ENCODE results near the gene BCAS1. TPM values are rescaled to one million over a fixed set of nuclear protein-coding genes. Genes with fewer than 3 reads are reported as not detected.

BCAS1 gene
- polyA plus RNA-seq, 1 of the 3 experiments (the other 2 are of a cell fraction): not detected

GRCh38 chr20:53950031-53950430 is 120.4 kb downstream of the BCAS1 start (continued):
- TF ChIP-seq YY1 (IDR thresholded peaks at IDR 0.05; ENCODE audit: low read depth) (no peak), GATA2 (CRISPR knock-in tag; IDR thresholded peaks at IDR 0.05) (no peak), RXRA (IDR thresholded peaks at IDR 0.05; ENCODE audit: borderline replicate concordance, low read depth) (no peak), TEAD4 (IDR thresholded peaks at IDR 0.05; ENCODE audit: borderline replicate concordance, insufficient read depth) (no peak), MEF2A (IDR thresholded peaks at IDR 0.05; ENCODE audit: borderline replicate concordance, low read depth) (no peak)

- Histone ChIP-seq H4K20me1 (ENCODE audit: insufficient read depth) (no peaks in the 10 kb centered on the region), H3K9me3 (no peaks in the 10 kb centered on the region), H3K4me2 (peak overlapping the region; percentile 51), H3K27ac (ENCODE audit: low read depth in 2 of 2, low read length in 1 of 2) (peak overlapping the region in 1 of 2 experiments; percentile 65; a peak in 2 of 4 replicates), H3K9me2 (no peaks in the 10 kb centered on the region), H3K4me3 (ENCODE audit: low read depth in 2 of 2, low read length in 1 of 2) (0 out of 4 replicates have a peak overlapping the region, but pooled peaks of 1 of the 2 experiments have one; percentile 8), H3K27me3 (ENCODE audit: insufficient read depth) (no peaks in the 10 kb centered on the region), H3K36me3 (replicated peaks in 1 of 2; ENCODE audit: control insufficient read depth in 1 of 2, insufficient read depth in 2 of 2, low read length in 1 of 2) (no peaks in the 10 kb centered on the region), H3K79me2 (ENCODE audit: insufficient read depth) (no peaks in the 10 kb centered on the region), H2AFZ (ENCODE audit: low read depth) (peak overlapping the region; percentile 79), H3F3A (replicated peaks; ENCODE audit: insufficient read depth) (peaks cover 6% of the 10 kb centered on the region), H3K4me1 (ENCODE audit: control insufficient read depth in 1 of 2, insufficient read depth in 2 of 2, low read depth in 1 of 2, low read length in 1 of 2) (peaks cover 5 to 19% of the 10 kb centered on the region in 2 experiments; a peak in 2 of 4 replicates), H3K9ac (peak overlapping the region; percentile 32; the same call in 1 of the 2 replicates)
- ChIA-PET POLR2A (no interaction called here), CTCF (interaction anchor here (0.6 to 1.5 kb wide), 4 partner anchors 20 to 370 kb away, joined by 3 to 4 read pairs (median 4); no protein-coding TSS in a partner anchor)
- TF ChIP-seq FOXM1 (IDR thresholded peaks at IDR 0.05; ENCODE audit: low read depth) (no peak), RCOR1 (IDR thresholded peaks at IDR 0.05; ENCODE audit: low read length) (no peak), GABPA (IDR thresholded peaks at IDR 0.05; ENCODE audit: low read depth) (no peak), POLR2AphosphoS5 (IDR thresholded peaks at IDR 0.05; ENCODE audit: low read depth, low read length) (no peak), NFIC (IDR thresholded peaks at IDR 0.05; ENCODE audit: borderline replicate concordance) (peak; percentile 35; the same call in 1 of the 2 replicates), YY1 (IDR thresholded peaks at IDR 0.05; ENCODE audit: low read depth) (no peak), REST (IDR thresholded peaks at IDR 0.05; ENCODE audit: low read depth, low read length) (no peak), ELF1 (IDR thresholded peaks at IDR 0.05) (no peak), EZH2phosphoT487 (IDR thresholded peaks at IDR 0.05; ENCODE audit: borderline replicate concordance, low read depth) (no peak), USF1 (IDR thresholded peaks at IDR 0.05; ENCODE audit: borderline replicate concordance, low read depth) (no peak), EP300 (IDR thresholded peaks at IDR 0.05; ENCODE audit: borderline replicate concordance in 1 of 2, low read depth in 1 of 2, low read length in 1 of 2) (peak in 1 of 2 experiments; percentile 43; a peak in 1 of 4 replicates), USF2 (IDR thresholded peaks at IDR 0.05; ENCODE audit: borderline replicate concordance, low read depth, low read length) (no peak), FOSL2 (IDR thresholded peaks at IDR 0.05; ENCODE audit: borderline replicate concordance, low read depth) (peak; percentile 36; the same call in 1 of the 2 replicates), MEF2A (IDR thresholded peaks at IDR 0.05; ENCODE audit: borderline replicate concordance, low read depth) (no peak), CHD2 (IDR thresholded peaks at IDR 0.05; ENCODE audit: low read length, partially characterized antibody) (no peak), RFX5 (IDR thresholded peaks at IDR 0.05; ENCODE audit: low read length) (no peak), PBX3 (IDR thresholded peaks at IDR 0.05) (peak; percentile 60), IRF3 (IDR thresholded peaks at IDR 0.05; ENCODE audit: low read depth, low read length) (no peak), MAX (IDR thresholded peaks at IDR 0.05; ENCODE audit: low read depth) (peak; percentile 77), TCF12 (IDR thresholded peaks at IDR 0.05) (peak; percentile 60)
- 20% methylated on average over 6 of the region's 10 CpGs for WGBS (ENCODE audit: low lambda C conversion rate)
- DNase-seq: no peak
Observed at GRCh38 chr20:53949319-53949839, 121.0 kb downstream of the BCAS1 start.

Data from SK-N-SH (cell line).